CD14-positive monocyte (primary cell): ENCODE results near the gene MCF2L2. TPM values are rescaled to one million over a fixed set of nuclear protein-coding genes. Genes with fewer than 3 reads are reported as not detected.

Source experiments
- DNase-seq, 3 donors: peaks; one replicate each; pipeline ENCODE4 v3.0.0-alpha.2; 2011 to 2022
- H2AFZ ChIP-seq: 2 replicates; pipeline ENCODE4 v1.6.0; 2012; ENCODE audit warnings: mild to moderate bottlenecking, low read depth, low read length, inconsistent platforms; ENCODE audit not compliant: insufficient read depth, poor library complexity, severe bottlenecking
- H3K27ac ChIP-seq, 2 donors: 1 replicate in 1 of 2; 2 replicates in 1 of 2; pipeline ENCODE4 v1.5.1; 2012 to 2013; ENCODE audit warnings: low read length in 2 of 2, control low read depth in 1 of 2, inconsistent platforms in 1 of 2, low read depth in 1 of 2, mild to moderate bottlenecking in 1 of 2
- H3K27me3 ChIP-seq, 2 donors: one replicate each; pipeline versions ENCODE4 v1.6.0 to v1.6.1; 2011 to 2013; ENCODE audit warnings: low read length in 2 of 2; ENCODE audit not compliant: control insufficient read depth in 2 of 2, insufficient read depth in 2 of 2
- H3K36me3 ChIP-seq, 2 donors: replicated peaks in 1 of 2; 1 replicate in 1 of 2; 2 replicates in 1 of 2; pipeline versions ENCODE4 v1.5.1 to v1.6.1; 2012 to 2013; ENCODE audit warnings: low read length in 2 of 2, control low read depth in 1 of 2, inconsistent platforms in 1 of 2, mild to moderate bottlenecking in 1 of 2; ENCODE audit not compliant: insufficient read depth in 2 of 2, control insufficient read depth in 1 of 2
- H3K4me1 ChIP-seq, 2 donors: 1 replicate in 1 of 2; 2 replicates in 1 of 2; pipeline versions ENCODE4 v1.5.1 to v1.6.1; 2012 to 2013; ENCODE audit warnings: low read length in 2 of 2, control low read depth in 1 of 2, inconsistent platforms in 1 of 2, mild to moderate bottlenecking in 1 of 2, moderate library complexity in 1 of 2; ENCODE audit not compliant: insufficient read depth in 2 of 2, control insufficient read depth in 1 of 2
- H3K4me2 ChIP-seq: replicated peaks from 2 replicates; pipeline ENCODE3; 2012; ENCODE audit warnings: low read length, moderate library complexity, mild to moderate bottlenecking; ENCODE audit not compliant: poor library complexity, severe bottlenecking; ENCODE audit errors: extremely low read depth
- H3K4me3 ChIP-seq, 3 experiments: fragments of 200-600 bp in 1 of 3; sonication (generic) in 1 of 3; replicated peaks in 1 of 3; 1 replicate in 2 of 3; 2 replicates in 1 of 3; pipeline ENCODE4 v1.5.1; 2011 to 2013; ENCODE audit warnings: low read length in 3 of 3, mild to moderate bottlenecking in 3 of 3, control low read depth in 2 of 3, low read depth in 2 of 3, inconsistent platforms in 1 of 3, moderate library complexity in 1 of 3
- H3K79me2 ChIP-seq: 2 replicates; pipeline ENCODE4 v1.6.0; 2012; ENCODE audit warnings: mild to moderate bottlenecking, control low read depth, inconsistent platforms, low read length, moderate library complexity; ENCODE audit not compliant: insufficient read depth
- H3K9ac ChIP-seq: 2 replicates; pipeline ENCODE4 v1.6.0; 2017; ENCODE audit warnings: low read length, mild to moderate bottlenecking; ENCODE audit not compliant: insufficient read depth, poor library complexity, severe bottlenecking
- H3K9me3 ChIP-seq, 2 donors: replicated peaks in 1 of 2; 1 replicate in 1 of 2; 2 replicates in 1 of 2; pipeline versions ENCODE4 v1.5.1 to v1.6.1; 2012 to 2013; ENCODE audit warnings: low read length in 2 of 2, control low read depth in 1 of 2; ENCODE audit not compliant: control insufficient read depth in 1 of 2, insufficient read depth in 1 of 2
- H4K20me1 ChIP-seq: 2 replicates; pipeline ENCODE4 v1.6.0; 2012; ENCODE audit warnings: mild to moderate bottlenecking, low read length, control low read depth, moderate library complexity; ENCODE audit not compliant: insufficient read depth
- H3K27ac Mint-ChIP-seq, 7 donors: one replicate each; pipeline ENCODE4 v1.8.0; 2020; ENCODE audit warnings: mild to moderate bottlenecking in 7 of 7, mixed read lengths in 7 of 7, moderate library complexity in 6 of 7, inconsistent platforms in 2 of 7
- H3K27me3 Mint-ChIP-seq, 3 donors: one replicate each; pipeline ENCODE4 v1.8.0; 2021 to 2022; ENCODE audit warnings: low read depth in 3 of 3, mild to moderate bottlenecking in 3 of 3, mixed read lengths in 3 of 3, moderate library complexity in 3 of 3, inconsistent platforms in 1 of 3
- H3K36me3 Mint-ChIP-seq, 2 donors: one replicate each; pipeline ENCODE4 v1.8.0; 2020; ENCODE audit warnings: mixed read lengths in 2 of 2, inconsistent platforms in 1 of 2, mild to moderate bottlenecking in 1 of 2
- H3K4me1 Mint-ChIP-seq: one replicate; pipeline ENCODE4 v1.8.0; 2020; ENCODE audit warnings: mild to moderate bottlenecking, mixed read lengths
- H3K4me3 Mint-ChIP-seq, 2 donors: one replicate each; pipeline ENCODE4 v1.8.0; 2020; ENCODE audit warnings: mild to moderate bottlenecking in 2 of 2, mixed read lengths in 2 of 2, moderate library complexity in 1 of 2
- H3K9me3 Mint-ChIP-seq, 7 donors: one replicate each; pipeline ENCODE4 v1.8.0; 2020 to 2022; ENCODE audit warnings: mixed read lengths in 7 of 7, mild to moderate bottlenecking in 6 of 7, moderate library complexity in 6 of 7, inconsistent platforms in 2 of 7
- WGBS: methylation state at CpG from one replicate; pipeline ENCODE4 v1.1.5; 2013; ENCODE audit warnings: missing lambda C conversion rate; ENCODE audit not compliant: insufficient coverage; 5-methylcytosine and 5-hydroxymethylcytosine counted together
- intact Hi-C, 2 donors: fragments of 100-400 bp; cut with micrococcal nuclease; formaldehyde crosslinking; loops; one replicate each; pipeline versions ENCODE4 v1.15.0 to v1.15.1; 2023
- polyA plus RNA-seq, 3 donors: library from polyadenylated mRNA; depleted of rRNA in 1 of 3; unstranded in 2 of 3; stranded (reverse) in 1 of 3; fragments of 300-500 nt in 2 of 3; fragments of >200 nt in 1 of 3; fragmentation: Illumina TruSeq in 2 of 3; gene quantifications; 1 replicate in 2 of 3; 2 replicates in 1 of 3; pipeline ENCODE4 v1.2.3, GENCODE V29; 2012 to 2021
- TF ChIP-seq, protein P1 (sequence below): fragments of 200-600 bp; IDR thresholded peaks from one replicate; pipeline ENCODE4 v1.8.0; 2022; ENCODE audit warnings: antibody characterized with exemption, mild to moderate bottlenecking

The MCF2L2 gene
- polyA plus RNA-seq, 3 donors = 0.01 to 0.13 TPM; not detected in 1

GRCh38 chr3:183393625-183394024, 34.8 kb downstream of the MCF2L2 start:
- WGBS = 98% methylated on average over 4 of the region's 4 CpGs
- no peaks in the 10 kb centered on the region for H3K9me3 ChIP-seq
- no peak overlapping the region for H3K27ac ChIP-seq
- Mint-ChIP-seq H3K27ac (no peak overlapping the region), H3K27me3 (peaks cover 0 to 3% (median 2%) of the 10 kb centered on the region in 3 donors), H3K36me3 (no peaks in the 10 kb centered on the region), H3K4me3 (no peak overlapping the region), H3K4me1 (no peaks in the 10 kb centered on the region), H3K9me3 (no peaks in the 10 kb centered on the region)
- no peak for DNase-seq
- H3K4me3 ChIP-seq = no peak overlapping the region
- H4K20me1 ChIP-seq = no peaks in the 10 kb centered on the region
- intact Hi-C loops = no loop called here
- TF ChIP-seq, protein P1, sequence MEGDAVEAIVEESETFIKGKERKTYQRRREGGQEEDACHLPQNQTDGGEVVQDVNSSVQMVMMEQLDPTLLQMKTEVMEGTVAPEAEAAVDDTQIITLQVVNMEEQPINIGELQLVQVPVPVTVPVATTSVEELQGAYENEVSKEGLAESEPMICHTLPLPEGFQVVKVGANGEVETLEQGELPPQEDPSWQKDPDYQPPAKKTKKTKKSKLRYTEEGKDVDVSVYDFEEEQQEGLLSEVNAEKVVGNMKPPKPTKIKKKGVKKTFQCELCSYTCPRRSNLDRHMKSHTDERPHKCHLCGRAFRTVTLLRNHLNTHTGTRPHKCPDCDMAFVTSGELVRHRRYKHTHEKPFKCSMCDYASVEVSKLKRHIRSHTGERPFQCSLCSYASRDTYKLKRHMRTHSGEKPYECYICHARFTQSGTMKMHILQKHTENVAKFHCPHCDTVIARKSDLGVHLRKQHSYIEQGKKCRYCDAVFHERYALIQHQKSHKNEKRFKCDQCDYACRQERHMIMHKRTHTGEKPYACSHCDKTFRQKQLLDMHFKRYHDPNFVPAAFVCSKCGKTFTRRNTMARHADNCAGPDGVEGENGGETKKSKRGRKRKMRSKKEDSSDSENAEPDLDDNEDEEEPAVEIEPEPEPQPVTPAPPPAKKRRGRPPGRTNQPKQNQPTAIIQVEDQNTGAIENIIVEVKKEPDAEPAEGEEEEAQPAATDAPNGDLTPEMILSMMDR = no peak
- H3K9ac ChIP-seq = no peak overlapping the region
- H3K4me1 ChIP-seq = no peaks in the 10 kb centered on the region
- no peaks in the 10 kb centered on the region for H3K27me3 ChIP-seq
- H3K36me3 ChIP-seq = no peaks in the 10 kb centered on the region
- no peak overlapping the region for H2AFZ ChIP-seq
- H3K4me2 ChIP-seq = no peak overlapping the region
- H3K79me2 ChIP-seq = no peaks in the 10 kb centered on the region

DNA sequence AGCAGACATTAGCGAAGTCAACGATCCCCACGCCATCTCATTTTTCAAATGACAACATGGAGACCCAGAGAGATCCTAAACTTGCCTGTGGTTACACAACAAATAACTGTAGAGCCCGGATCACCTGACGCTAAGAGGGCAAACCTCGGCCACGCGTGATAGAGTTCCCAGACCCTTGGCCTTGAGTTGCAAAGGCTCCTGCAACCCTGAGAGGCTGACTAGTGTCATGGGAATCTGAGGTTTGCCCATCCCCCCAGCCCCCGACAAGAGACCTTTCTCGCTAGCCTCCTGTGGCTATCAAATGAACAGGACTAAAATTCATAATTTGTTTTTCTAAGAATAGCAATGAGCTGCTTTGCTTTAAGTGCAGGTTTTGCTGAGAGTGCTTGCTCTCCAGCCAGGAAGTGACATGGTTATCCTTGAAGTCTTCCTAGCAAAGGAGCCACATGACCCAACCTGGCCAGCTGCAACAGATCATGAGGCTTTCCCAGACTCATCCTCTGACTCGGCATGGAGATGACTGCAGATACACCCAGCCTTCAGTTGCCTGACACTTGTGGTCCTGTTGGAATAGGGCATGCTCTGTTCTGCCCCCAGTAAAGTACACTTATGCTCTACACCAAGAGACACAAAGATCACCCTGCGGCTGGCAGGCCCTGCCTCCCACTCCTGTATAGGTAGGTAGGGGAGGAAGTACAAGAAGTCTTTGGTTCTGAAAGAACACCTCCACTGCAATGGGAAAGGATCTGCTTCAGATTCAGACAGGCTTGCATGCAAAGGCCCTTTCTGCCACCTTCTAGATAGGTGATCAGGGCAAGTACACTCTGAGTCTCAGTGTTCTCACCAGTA, 36.0 kb downstream of the MCF2L2 start:
- Mint-ChIP-seq H3K4me1 (no peaks in the 10 kb centered on the region), H3K27me3 (peaks cover 0 to 3% (median 2%) of the 10 kb centered on the region in 3 donors), H3K9me3 (no peaks in the 10 kb centered on the region), H3K36me3 (no peaks in the 10 kb centered on the region), H3K4me3 (no peak overlapping the region), H3K27ac (no peak overlapping the region)
- Histone ChIP-seq H3K9ac (no peak overlapping the region), H3K36me3 (no peaks in the 10 kb centered on the region), H4K20me1 (no peaks in the 10 kb centered on the region), H3K9me3 (no peaks in the 10 kb centered on the region), H2AFZ (no peak overlapping the region), H3K4me3 (no peak overlapping the region), H3K79me2 (no peaks in the 10 kb centered on the region), H3K4me1 (no peaks in the 10 kb centered on the region), H3K27ac (no peak overlapping the region), H3K27me3 (no peaks in the 10 kb centered on the region), H3K4me2 (no peak overlapping the region)
- no peak for DNase-seq
- intact Hi-C loops = no loop called here
- 95% methylated on average over 4 of the region's 12 CpGs for WGBS
- TF ChIP-seq, protein P1 = no peak
